Smooth muscle cell (in vitro differentiated cells): ENCODE measurements around the gene CAMTA1. TPM values are rescaled to one million over a fixed set of nuclear protein-coding genes. Genes with fewer than 3 reads are reported as not detected.

Experiments used
- DNase-seq: peaks from one replicate; lab custom pipeline; 2025; ENCODE audit not compliant: unreplicated experiment; lab: John Stamatoyannopoulos, UW
- H2AFZ ChIP-seq: fragments of 200-600 bp; sonication (generic); 2 replicates; pipeline ENCODE4 v1.6.0; 2016; ENCODE audit warnings: antibody characterized with exemption, low read depth, mild to moderate bottlenecking
- H3F3A ChIP-seq: fragments of 200-600 bp; sonication (generic); 2 replicates; pipeline ENCODE4 v1.6.0; 2017; ENCODE audit warnings: antibody characterized with exemption, low read depth
- H3K27ac ChIP-seq: fragments of 200-600 bp; sonication (generic); 2 replicates; pipeline ENCODE4 v1.5.1; 2016; ENCODE audit warnings: low read depth, mild to moderate bottlenecking
- H3K27me3 ChIP-seq: fragments of 200-600 bp; sonication (generic); 2 replicates; pipeline ENCODE4 v1.6.1; 2016; ENCODE audit warnings: low read depth, mild to moderate bottlenecking
- H3K36me3 ChIP-seq: fragments of 200-600 bp; sonication (generic); 2 replicates; pipeline ENCODE4 v1.5.1; 2016; ENCODE audit warnings: low read depth
- H3K4me1 ChIP-seq: fragments of 200-600 bp; sonication (generic); 2 replicates; pipeline ENCODE4 v1.5.1; 2016; ENCODE audit warnings: low read depth
- H3K4me2 ChIP-seq: fragments of 200-600 bp; sonication (generic); 2 replicates; pipeline ENCODE4 v1.6.0; 2016; ENCODE audit warnings: mild to moderate bottlenecking
- H3K4me3 ChIP-seq: fragments of 200-600 bp; sonication (generic); 2 replicates; pipeline ENCODE4 v1.5.1; 2016; ENCODE audit warnings: mild to moderate bottlenecking
- H3K79me2 ChIP-seq: fragments of 200-600 bp; sonication (generic); 2 replicates; pipeline ENCODE4 v1.6.0; 2016; ENCODE audit warnings: low read depth, mild to moderate bottlenecking
- H3K9ac ChIP-seq: fragments of 200-600 bp; sonication (generic); 2 replicates; pipeline ENCODE4 v1.6.0; 2016; ENCODE audit warnings: low read depth
- H3K9me3 ChIP-seq: fragments of 200-600 bp; sonication (generic); replicated peaks from 2 replicates; pipeline ENCODE4 v1.5.1; 2016; ENCODE audit warnings: low read depth
- H4K20me1 ChIP-seq: fragments of 200-600 bp; sonication (generic); 2 replicates; pipeline ENCODE4 v1.6.0; 2016; ENCODE audit warnings: low read depth
- WGBS: methylation state at CpG from one replicate; pipeline ENCODE4 v1.1.7; 2016; ENCODE audit warnings: low lambda C conversion rate; 5-methylcytosine and 5-hydroxymethylcytosine counted together
- polyA plus RNA-seq: library from polyadenylated mRNA; unstranded; fragments of >200 nt; fragmentation: Nextera tagmentation; extraction: Ambion mirVana; gene quantifications from 2 replicates; pipeline ENCODE4 v1.2.1, GENCODE V29; 2016
- total RNA-seq: library from RNA; depleted of rRNA; stranded (reverse); fragments of >200 nt; gene quantifications from 2 replicates; pipeline ENCODE4 v1.2.3, GENCODE V29; 2014
- TF ChIP-seq, protein P1 (sequence below): fragments of 200-600 bp; sonication (generic); IDR thresholded peaks from 2 replicates; pipeline ENCODE4 v1.5.1; 2017; ENCODE audit warnings: borderline replicate concordance, mild to moderate bottlenecking, antibody characterized with exemption; ENCODE audit not compliant: insufficient read depth, poor library complexity, severe bottlenecking

The CAMTA1 gene
- total and polyA plus RNA-seq, 2 experiments from 2014 or later, result 139 to 145 TPM

- no peaks in the 10 kb centered on the region for H3K4me1 ChIP-seq
- WGBS, result 83% methylated on average over 8 of the region's 9 CpGs
- no peak overlapping the region for H3K9ac ChIP-seq
- no peak overlapping the region for H3K4me3 ChIP-seq
- no peaks in the 10 kb centered on the region for H3K79me2 ChIP-seq
- no peak overlapping the region for H3K4me2 ChIP-seq
- H3K27ac ChIP-seq, result no peak overlapping the region
- H2AFZ ChIP-seq, result no peak overlapping the region
- TF ChIP-seq, protein P1, sequence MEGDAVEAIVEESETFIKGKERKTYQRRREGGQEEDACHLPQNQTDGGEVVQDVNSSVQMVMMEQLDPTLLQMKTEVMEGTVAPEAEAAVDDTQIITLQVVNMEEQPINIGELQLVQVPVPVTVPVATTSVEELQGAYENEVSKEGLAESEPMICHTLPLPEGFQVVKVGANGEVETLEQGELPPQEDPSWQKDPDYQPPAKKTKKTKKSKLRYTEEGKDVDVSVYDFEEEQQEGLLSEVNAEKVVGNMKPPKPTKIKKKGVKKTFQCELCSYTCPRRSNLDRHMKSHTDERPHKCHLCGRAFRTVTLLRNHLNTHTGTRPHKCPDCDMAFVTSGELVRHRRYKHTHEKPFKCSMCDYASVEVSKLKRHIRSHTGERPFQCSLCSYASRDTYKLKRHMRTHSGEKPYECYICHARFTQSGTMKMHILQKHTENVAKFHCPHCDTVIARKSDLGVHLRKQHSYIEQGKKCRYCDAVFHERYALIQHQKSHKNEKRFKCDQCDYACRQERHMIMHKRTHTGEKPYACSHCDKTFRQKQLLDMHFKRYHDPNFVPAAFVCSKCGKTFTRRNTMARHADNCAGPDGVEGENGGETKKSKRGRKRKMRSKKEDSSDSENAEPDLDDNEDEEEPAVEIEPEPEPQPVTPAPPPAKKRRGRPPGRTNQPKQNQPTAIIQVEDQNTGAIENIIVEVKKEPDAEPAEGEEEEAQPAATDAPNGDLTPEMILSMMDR, result no peak
- no peaks in the 10 kb centered on the region for H3F3A ChIP-seq
- no peaks in the 10 kb centered on the region for H3K27me3 ChIP-seq
- no peaks in the 10 kb centered on the region for H3K36me3 ChIP-seq
- H3K9me3 ChIP-seq, result no peaks in the 10 kb centered on the region
- no peak for DNase-seq
- H4K20me1 ChIP-seq, result no peaks in the 10 kb centered on the region
Measured at GRCh38 chr1:7519861-7520395, 734.7 kb downstream of the CAMTA1 start.

- H3K9ac ChIP-seq, result no peak overlapping the region
- H2AFZ ChIP-seq, result no peak overlapping the region
- no peak overlapping the region for H3K4me2 ChIP-seq
- H3K79me2 ChIP-seq, result no peaks in the 10 kb centered on the region
- no peaks in the 10 kb centered on the region for H3K36me3 ChIP-seq
- H4K20me1 ChIP-seq, result no peaks in the 10 kb centered on the region
- no peak for DNase-seq
- H3F3A ChIP-seq, result no peaks in the 10 kb centered on the region
- TF ChIP-seq, protein P1, result no peak
- no peak overlapping the region for H3K4me3 ChIP-seq
- H3K27me3 ChIP-seq, result no peaks in the 10 kb centered on the region
- H3K9me3 ChIP-seq, result no peaks in the 10 kb centered on the region
- 94% methylated on average over 4 of the region's 4 CpGs for WGBS
- no peaks in the 10 kb centered on the region for H3K4me1 ChIP-seq
- H3K27ac ChIP-seq, result no peak overlapping the region
Measured at GRCh38 chr1:7520496-7520895, 735.2 kb downstream of the CAMTA1 start.

- WGBS, result 87% methylated on average over 16 of the region's 16 CpGs
- TF ChIP-seq, protein P1, result no peak
- no peaks in the 10 kb centered on the region for H3F3A ChIP-seq
- no peak for DNase-seq
- no peaks in the 10 kb centered on the region for H3K4me1 ChIP-seq
- no peak overlapping the region for H3K9ac ChIP-seq
- no peak overlapping the region for H2AFZ ChIP-seq
- H3K4me2 ChIP-seq, result no peak overlapping the region
- no peaks in the 10 kb centered on the region for H3K36me3 ChIP-seq
- H3K27ac ChIP-seq, result no peak overlapping the region
- H3K9me3 ChIP-seq, result no peaks in the 10 kb centered on the region
- no peaks in the 10 kb centered on the region for H3K27me3 ChIP-seq
- no peaks in the 10 kb centered on the region for H3K79me2 ChIP-seq
- no peaks in the 10 kb centered on the region for H4K20me1 ChIP-seq
- H3K4me3 ChIP-seq, result no peak overlapping the region
Measured at GRCh38 chr1:7524341-7525337, 739.4 kb downstream of the CAMTA1 start.
